C4-2B (cell line): Measurements from ENCODE around the gene UGT1A3.

Experiments used
- H3K27ac ChIP-seq: fragments of 450-650 bp; 2 replicates; pipeline ENCODE4 v1.5.1; 2017
- CTCF ChIP-seq: fragments of 450-650 bp; conservative IDR thresholded peaks from 2 replicates; pipeline ENCODE4 v1.5.1; 2017; ENCODE audit warnings: mild to moderate bottlenecking
- ZFX ChIP-seq: fragments of 450-650 bp; IDR thresholded peaks from 2 replicates; pipeline ENCODE4 v1.6.1; 2017

Gene UGT1A3

GRCh38 chr2:233800208-233800607 is 71.4 kb downstream of the UGT1A3 start:
- no peak overlapping the region for H3K27ac ChIP-seq
- no peak for TF ChIP-seq CTCF
- no peak for TF ChIP-seq ZFX

- TF ChIP-seq ZFX = no peak
- TF ChIP-seq CTCF = no peak
- no peak overlapping the region for H3K27ac ChIP-seq
Observed at GRCh38 chr2:233801357-233802131, 72.7 kb downstream of the UGT1A3 start.

DNA sequence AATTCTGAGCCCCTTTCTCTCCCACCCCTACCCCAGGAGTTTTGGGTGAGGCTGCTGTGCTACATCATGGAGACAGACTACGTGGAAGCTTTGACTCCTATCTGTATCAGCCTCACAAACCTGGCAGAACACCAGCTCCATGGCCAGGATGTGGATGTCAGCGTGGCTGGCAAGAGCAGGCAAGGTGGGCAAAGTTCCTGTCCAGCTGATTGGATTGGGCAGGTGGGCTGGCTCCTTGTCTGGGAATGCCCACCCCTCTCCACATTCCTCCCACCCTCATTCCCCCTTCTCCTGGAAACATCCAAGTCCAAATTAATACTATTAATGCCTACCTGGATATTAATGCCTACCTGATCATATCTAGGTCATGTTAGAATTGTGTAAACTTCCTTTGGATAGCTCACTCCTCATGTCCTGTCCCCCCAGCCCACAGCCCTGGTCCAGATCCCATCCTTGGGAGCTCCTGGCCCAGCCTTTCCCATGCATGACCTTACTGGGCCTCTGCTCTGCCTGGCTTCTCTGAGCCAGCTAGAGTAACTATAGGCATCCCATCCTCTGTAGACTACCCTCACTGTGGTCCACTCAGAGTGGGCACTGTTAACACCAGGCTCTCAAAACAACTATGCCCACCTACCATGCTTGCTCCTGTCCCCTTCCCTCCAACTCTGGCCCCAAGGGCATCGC is 73.4 kb downstream of the UGT1A3 start:
- TF ChIP-seq CTCF = no peak
- no peak for TF ChIP-seq ZFX
- H3K27ac ChIP-seq = no peak overlapping the region

DNA sequence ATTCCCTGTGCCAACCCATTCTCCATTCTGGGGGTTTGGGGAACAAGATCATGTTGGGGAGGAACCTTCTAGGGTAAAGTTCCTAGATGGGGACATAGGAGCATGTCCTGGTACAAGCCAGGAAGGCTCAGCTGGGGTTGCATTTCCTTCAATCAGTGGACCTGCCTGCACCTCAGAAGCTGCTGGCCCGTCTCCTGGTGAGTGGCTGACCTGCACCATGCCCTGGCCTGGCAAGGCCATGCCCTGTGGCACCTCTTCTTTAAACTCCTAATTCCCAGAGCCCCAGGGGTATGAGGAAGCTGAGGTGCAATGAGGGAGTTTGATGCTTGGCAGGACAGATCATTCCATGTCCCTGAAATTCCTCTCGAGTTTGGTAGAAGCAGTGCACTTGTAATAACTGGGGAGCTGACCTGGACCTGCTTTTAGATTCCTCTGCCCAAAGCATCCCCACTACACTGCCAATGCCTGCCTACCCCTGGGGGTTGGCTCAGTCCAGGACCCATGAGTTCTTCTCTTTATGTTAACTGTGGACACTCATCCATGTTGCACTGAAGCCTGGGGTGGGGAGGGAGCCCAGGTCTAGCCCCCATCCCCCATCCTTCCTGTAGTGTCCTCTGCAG is 74.6 kb downstream of the UGT1A3 start:
- TF ChIP-seq ZFX (no peak), CTCF (no peak)
- no peak overlapping the region for H3K27ac ChIP-seq

- TF ChIP-seq CTCF (no peak), ZFX (no peak)
Observed at GRCh38 chr2:233803994-233804393, 75.2 kb downstream of the UGT1A3 start.

GRCh38 chr2:233807215-233807865 is 78.5 kb downstream of the UGT1A3 start:
- H3K27ac ChIP-seq = no peak overlapping the region
- TF ChIP-seq ZFX (no peak), CTCF (no peak; the same call in 1 of the 2 replicates)

More at GRCh38 chr2:233803994-233804393, 75.2 kb downstream of the UGT1A3 start:
- H3K27ac ChIP-seq = no peak overlapping the region
